Hematopoietic multipotent progenitor cell treated with erythropoietin and hydrocortisone succinate and interleukin-3 and kit ligand, for 15 days (in vitro differentiated cells): ENCODE data around the gene KLHL17.

Source experiments
- DNase-seq: peaks from one replicate; pipeline ENCODE4 v3.0.0-alpha.2; 2015; ENCODE audit warnings: low spot score

Gene KLHL17

GRCh38 chr1:923131-923990, 37.0 kb upstream of the KLHL17 start, which contains the start of gene SAMD11:
Gene SAMD11 (plus strand): TSS chr1:923923. CDS start chr1:924432, 509 bp downstream.
- DNase-seq, result no peak

- DNase-seq, result no peak
Measured at GRCh38 chr1:923991-924655, 36.3 kb upstream of the KLHL17 start.

- no peak for DNase-seq
Measured at GRCh38 chr1:924656-925560, 35.5 kb upstream of the KLHL17 start.

- no peak for DNase-seq
Measured at GRCh38 chr1:925561-926421, 34.6 kb upstream of the KLHL17 start.

- no peak for DNase-seq
Measured at GRCh38 chr1:927234-927633, 33.1 kb upstream of the KLHL17 start.

- no peak for DNase-seq
Measured at GRCh38 chr1:927748-928147, 32.6 kb upstream of the KLHL17 start.

- DNase-seq, result no peak
Measured at GRCh38 chr1:928825-929661, 31.3 kb upstream of the KLHL17 start.

GRCh38 chr1:929712-930632, 30.4 kb upstream of the KLHL17 start:
- no peak for DNase-seq

GRCh38 chr1:930633-931138, 29.7 kb upstream of the KLHL17 start:
- no peak for DNase-seq

- DNase-seq, result no peak
Measured at GRCh38 chr1:931380-932172, 28.8 kb upstream of the KLHL17 start.

GRCh38 chr1:932173-932510, 28.2 kb upstream of the KLHL17 start:
- no peak for DNase-seq

- DNase-seq, result no peak
Measured at GRCh38 chr1:932776-933602, 27.4 kb upstream of the KLHL17 start.

GRCh38 chr1:933603-933940, 26.8 kb upstream of the KLHL17 start:
- no peak for DNase-seq

- DNase-seq, result no peak
Measured at GRCh38 chr1:934991-935750, 25.2 kb upstream of the KLHL17 start.

GRCh38 chr1:935751-936231, 24.6 kb upstream of the KLHL17 start:
- no peak for DNase-seq

- DNase-seq, result no peak
Measured at GRCh38 chr1:936348-937264, 23.8 kb upstream of the KLHL17 start.
